Astrocyte (in vitro differentiated cells and primary cell): ENCODE data around the gene ANKS6.

Experiments used
- CTCF ChIP-seq: IDR thresholded peaks from 2 replicates; pipeline ENCODE4 v1.5.1; 2011; ENCODE audit warnings: low read depth, mild to moderate bottlenecking, inconsistent platforms, low read length, moderate library complexity; ENCODE audit not compliant: insufficient read depth
- EZH2 ChIP-seq: IDR thresholded peaks from 2 replicates; pipeline ENCODE4 v1.6.1; 2012; ENCODE audit warnings: mild to moderate bottlenecking, low read length, inconsistent platforms; ENCODE audit not compliant: insufficient read depth

- TF ChIP-seq CTCF (no peak), EZH2 (no peak)
Measured at GRCh38 chr9:98743818-98744611, 52.3 kb downstream of the ANKS6 start.
